A673 (cell line): ENCODE results near the gene IQGAP2. TPM values are rescaled to one million over a fixed set of nuclear protein-coding genes. Genes with fewer than 3 reads are reported as not detected.

Experiments used
- BruUV-seq: library from RNA; stranded (reverse); fragments of 400-500 nt; replicated peaks from 2 replicates; lab custom pipeline; 2021; lab: Mats Ljungman, UMichigan
- CTCF ChIA-PET: fragments of 300-600 bp; sonication (Branson Sonifier 250); formaldehyde crosslinking; loops from one replicate; lab custom pipeline; 2022; ENCODE audit warnings: antibody characterized with exemption; lab: Charles Lee
- POLR2A ChIA-PET: fragments of 300-600 bp; sonication (Branson Sonifier 250); formaldehyde crosslinking; loops from one replicate; lab custom pipeline; 2022; ENCODE audit warnings: antibody characterized with exemption; ENCODE audit not compliant: low non-redundant PET; lab: Charles Lee
- DNase-seq: peaks from one replicate; pipeline ENCODE4 v3.0.0-alpha.2; 2015; ENCODE audit warnings: low spot score
- H3K27ac ChIP-seq: fragments of 200-600 bp; sonication (generic); 2 replicates; pipeline ENCODE4 v1.5.1; 2016; ENCODE audit warnings: mixed run types, low read depth, mild to moderate bottlenecking, mixed read lengths, antibody characterized with exemption, low read length; ENCODE audit not compliant: poor library complexity, severe bottlenecking
- H3K27me3 ChIP-seq: fragments of 200-600 bp; sonication (generic); replicated peaks from 2 replicates; pipeline ENCODE4 v1.6.1; 2017; ENCODE audit warnings: mixed run types, low read depth, mild to moderate bottlenecking, mixed read lengths, antibody characterized with exemption, low read length; ENCODE audit not compliant: insufficient read depth, poor library complexity
- H3K36me3 ChIP-seq: fragments of 200-600 bp; sonication (generic); 2 replicates; pipeline ENCODE4 v1.6.1; 2016; ENCODE audit warnings: mixed run types, mild to moderate bottlenecking, mixed read lengths, antibody characterized with exemption, low read length; ENCODE audit not compliant: insufficient read depth, poor library complexity, severe bottlenecking
- H3K4me1 ChIP-seq: fragments of 200-600 bp; sonication (generic); 2 replicates; pipeline ENCODE4 v1.6.1; 2017; ENCODE audit warnings: mixed run types, mild to moderate bottlenecking, mixed read lengths, antibody characterized with exemption, low read length; ENCODE audit not compliant: insufficient read depth, poor library complexity, severe bottlenecking
- H3K4me3 ChIP-seq: fragments of 200-600 bp; sonication (generic); 2 replicates; pipeline ENCODE4 v1.5.1; 2016; ENCODE audit warnings: low read depth, mixed run types, mild to moderate bottlenecking, mixed read lengths, low read length; ENCODE audit not compliant: poor library complexity, severe bottlenecking
- H3K9me3 ChIP-seq: fragments of 200-600 bp; sonication (generic); 2 replicates; pipeline ENCODE4 v1.6.1; 2016; ENCODE audit warnings: mixed run types, low read depth, mild to moderate bottlenecking, mixed read lengths, antibody characterized with exemption, low read length; ENCODE audit not compliant: poor library complexity, severe bottlenecking
- EZH2 ChIP-seq: fragments of 200-600 bp; sonication (generic); IDR thresholded peaks from 2 replicates; pipeline ENCODE4 v1.6.1; 2017; ENCODE audit warnings: borderline replicate concordance, low read depth, mild to moderate bottlenecking, mixed read lengths, antibody characterized with exemption, low read length; ENCODE audit not compliant: poor library complexity, severe bottlenecking
- intact Hi-C: fragments of 100-400 bp; cut with micrococcal nuclease; formaldehyde crosslinking; loops from one replicate; pipeline ENCODE4 v1.10.0; 2022; ENCODE audit not compliant: unreplicated experiment
- total RNA-seq: library from RNA; stranded (reverse); gene quantifications from 2 replicates; pipeline ENCODE4 v1.2.3, GENCODE V29; 2021
- TF ChIP-seq, protein P1 (sequence below): fragments of 300-800, 200-600 bp; sonication (generic); conservative IDR thresholded peaks from 2 replicates; pipeline ENCODE4 v1.5.1; 2017; ENCODE audit warnings: low read depth, mild to moderate bottlenecking, antibody characterized with exemption, low read length, moderate library complexity, mixed read lengths

IQGAP2 gene
- total RNA-seq, 1 experiment from 2014 or later: 26.8 TPM

DNA sequence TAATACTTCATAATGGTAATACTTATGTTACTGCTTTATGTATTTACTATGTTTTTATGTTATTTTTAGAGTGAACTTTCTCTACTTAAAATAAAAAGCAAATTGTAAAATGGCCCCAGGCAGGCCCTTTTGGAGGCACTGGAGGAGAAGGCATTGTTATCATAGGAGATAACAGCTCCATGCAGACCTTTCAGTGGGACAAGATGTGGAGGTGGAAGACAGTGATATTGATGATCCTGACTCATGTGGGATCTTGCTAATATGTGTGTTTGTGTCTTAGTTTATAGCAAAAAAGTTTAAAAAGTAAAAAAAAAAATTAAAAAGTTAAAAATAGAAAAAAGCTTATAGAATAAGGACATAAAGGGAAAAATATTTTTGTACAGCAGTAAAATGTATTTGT, 74.5 kb downstream of the IQGAP2 start:
- no peak for DNase-seq
- no peaks in the 10 kb centered on the region for H3K36me3 ChIP-seq
- peaks cover 32% of the 10 kb centered on the region for H3K4me1 ChIP-seq
- no peaks in the 10 kb centered on the region for H3K9me3 ChIP-seq
- TF ChIP-seq, protein P1, sequence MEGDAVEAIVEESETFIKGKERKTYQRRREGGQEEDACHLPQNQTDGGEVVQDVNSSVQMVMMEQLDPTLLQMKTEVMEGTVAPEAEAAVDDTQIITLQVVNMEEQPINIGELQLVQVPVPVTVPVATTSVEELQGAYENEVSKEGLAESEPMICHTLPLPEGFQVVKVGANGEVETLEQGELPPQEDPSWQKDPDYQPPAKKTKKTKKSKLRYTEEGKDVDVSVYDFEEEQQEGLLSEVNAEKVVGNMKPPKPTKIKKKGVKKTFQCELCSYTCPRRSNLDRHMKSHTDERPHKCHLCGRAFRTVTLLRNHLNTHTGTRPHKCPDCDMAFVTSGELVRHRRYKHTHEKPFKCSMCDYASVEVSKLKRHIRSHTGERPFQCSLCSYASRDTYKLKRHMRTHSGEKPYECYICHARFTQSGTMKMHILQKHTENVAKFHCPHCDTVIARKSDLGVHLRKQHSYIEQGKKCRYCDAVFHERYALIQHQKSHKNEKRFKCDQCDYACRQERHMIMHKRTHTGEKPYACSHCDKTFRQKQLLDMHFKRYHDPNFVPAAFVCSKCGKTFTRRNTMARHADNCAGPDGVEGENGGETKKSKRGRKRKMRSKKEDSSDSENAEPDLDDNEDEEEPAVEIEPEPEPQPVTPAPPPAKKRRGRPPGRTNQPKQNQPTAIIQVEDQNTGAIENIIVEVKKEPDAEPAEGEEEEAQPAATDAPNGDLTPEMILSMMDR: no peak
- no peak for TF ChIP-seq EZH2
- intact Hi-C loops: no loop called here
- ChIA-PET CTCF (no interaction called here), POLR2A (no interaction called here)
- BruUV-seq: no TSS peak
- no peak overlapping the region for H3K4me3 ChIP-seq
- no peaks in the 10 kb centered on the region for H3K27me3 ChIP-seq
- H3K27ac ChIP-seq: no peak overlapping the region

DNA sequence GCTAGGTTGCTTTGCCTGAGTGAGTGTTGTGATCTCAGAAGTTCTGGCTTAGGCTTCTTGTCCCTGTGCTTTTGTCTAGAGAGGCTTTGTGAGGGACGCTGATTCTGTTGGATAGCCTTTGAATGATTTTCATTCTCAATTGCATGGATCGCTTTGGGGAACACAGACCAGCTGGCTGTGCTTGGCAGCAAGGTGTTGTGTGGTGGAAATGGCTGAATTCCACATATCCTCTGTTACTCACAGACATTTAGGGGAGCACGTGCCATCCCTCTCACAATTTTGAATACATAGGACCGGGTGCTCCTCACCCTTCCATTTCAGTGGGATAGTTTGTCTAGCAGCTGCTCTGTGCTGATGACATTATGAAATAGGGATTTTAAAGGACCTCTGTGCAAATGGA, 76.2 kb downstream of the IQGAP2 start:
- CTCF ChIA-PET: no interaction called here
- no TSS peak for BruUV-seq
- TF ChIP-seq, protein P1: no peak
- no peak for TF ChIP-seq EZH2

DNA sequence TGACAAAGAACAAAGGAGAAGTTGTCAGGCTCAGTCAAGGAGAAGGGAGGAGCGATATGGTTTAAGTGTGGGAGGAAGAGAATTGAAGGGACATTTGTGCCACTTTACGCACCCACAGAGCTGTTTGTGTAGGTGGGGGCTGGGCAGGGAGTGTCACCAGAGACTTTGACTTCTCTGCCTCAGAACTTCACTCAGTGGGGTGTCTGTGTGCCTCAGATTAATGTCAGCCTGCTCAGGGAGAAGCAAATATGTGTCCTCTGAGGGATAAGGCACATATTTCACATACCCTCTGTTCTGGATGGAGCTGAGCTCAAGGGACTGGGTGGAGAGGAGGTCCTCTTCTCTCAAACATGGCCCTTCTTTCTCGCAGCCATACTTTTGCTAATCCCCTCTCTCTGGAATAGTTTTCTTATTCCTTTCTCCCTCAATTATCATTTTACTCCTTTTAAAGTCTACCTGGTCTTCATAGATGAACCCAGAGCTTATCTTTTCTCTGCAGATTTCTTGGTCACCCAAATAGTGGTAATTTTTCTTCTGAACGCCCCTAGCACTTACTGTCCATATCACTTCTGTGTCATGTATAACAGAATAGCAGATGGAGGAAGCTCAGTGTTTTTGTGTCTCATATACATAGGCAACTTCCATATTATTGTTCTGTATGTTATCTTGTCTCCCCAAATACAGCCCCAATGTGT, 77.0 kb downstream of the IQGAP2 start:
- no peaks in the 10 kb centered on the region for H3K27me3 ChIP-seq
- peaks cover 15% of the 10 kb centered on the region for H3K4me1 ChIP-seq
- BruUV-seq: no TSS peak
- no peak overlapping the region for H3K4me3 ChIP-seq
- CTCF ChIA-PET: interaction anchor here (0.6 kb wide), 1 partner anchor 108 kb away, joined by 3 read pairs; no protein-coding TSS in a partner anchor
- H3K27ac ChIP-seq: peak overlapping the region; percentile 7
- TF ChIP-seq EZH2: no peak
- TF ChIP-seq, protein P1: no peak
- intact Hi-C loops: no loop called here
- H3K36me3 ChIP-seq: no peaks in the 10 kb centered on the region
- POLR2A ChIA-PET: no interaction called here
- no peaks in the 10 kb centered on the region for H3K9me3 ChIP-seq
- peak; percentile 56 for DNase-seq

More for the DNA sequence above, 76.2 kb downstream of the IQGAP2 start:
- no peak for DNase-seq
- H3K27ac ChIP-seq: peak overlapping the region; percentile 24
- H3K27me3 ChIP-seq: no peaks in the 10 kb centered on the region
- intact Hi-C loops: no loop called here
- peaks cover 17% of the 10 kb centered on the region for H3K4me1 ChIP-seq
- H3K4me3 ChIP-seq: no peak overlapping the region
- POLR2A ChIA-PET: no interaction called here
- H3K36me3 ChIP-seq: no peaks in the 10 kb centered on the region
- no peaks in the 10 kb centered on the region for H3K9me3 ChIP-seq
